Small intestine (tissue), 7 donors: ENCODE data around the gene CLCNKA. TPM values are rescaled to one million over a fixed set of nuclear protein-coding genes. Genes with fewer than 3 reads are reported as not detected.
"Not testable (repeated sequence)": the region's sequence is repeated elsewhere in the genome, so short reads cannot be mapped to it uniquely, and the experiment has no call there.

ENCODE experiments used
- DNase-seq, 2 donors: peaks; one replicate each; pipeline versions ENCODE4 v3.0.0 to v3.0.0-alpha.2; 2013
- FAIRE-seq: peaks from 2 replicates; lab custom pipeline; 2012; peaks lifted over from hg19 to GRCh38; lab: Jason Lieb, UNC
- H3K27ac ChIP-seq, 3 donors: one replicate each; pipeline ENCODE4 v1.5.1; 2013; ENCODE audit warnings: low read length in 2 of 3, mild to moderate bottlenecking in 2 of 3, control low read depth in 1 of 3, inconsistent platforms in 1 of 3, low read depth in 1 of 3, moderate library complexity in 1 of 3
- H3K27me3 ChIP-seq, 3 donors: one replicate each; pipeline ENCODE4 v1.6.1; 2013; ENCODE audit warnings: low read length in 3 of 3, inconsistent platforms in 1 of 3; ENCODE audit not compliant: control insufficient read depth in 3 of 3, insufficient read depth in 3 of 3
- H3K36me3 ChIP-seq, 3 donors: one replicate each; pipeline ENCODE4 v1.6.1; 2013; ENCODE audit warnings: low read length in 3 of 3, inconsistent platforms in 1 of 3, low read depth in 1 of 3, mild to moderate bottlenecking in 1 of 3, moderate library complexity in 1 of 3; ENCODE audit not compliant: control insufficient read depth in 3 of 3, insufficient read depth in 2 of 3
- H3K4me1 ChIP-seq, 3 donors: one replicate each; pipeline ENCODE4 v1.6.1; 2013; ENCODE audit warnings: low read length in 2 of 3, inconsistent platforms in 1 of 3, low read depth in 1 of 3, mild to moderate bottlenecking in 1 of 3, moderate library complexity in 1 of 3; ENCODE audit not compliant: control insufficient read depth in 3 of 3, insufficient read depth in 2 of 3
- H3K4me3 ChIP-seq, 3 donors: one replicate each; pipeline ENCODE4 v1.5.1; 2013; ENCODE audit warnings: low read length in 3 of 3, control low read depth in 1 of 3, inconsistent platforms in 1 of 3, low read depth in 1 of 3, mild to moderate bottlenecking in 1 of 3, moderate library complexity in 1 of 3
- H3K9me3 ChIP-seq, 2 donors: one replicate each; pipeline ENCODE4 v1.6.1; 2013; ENCODE audit warnings: low read depth in 1 of 2, low read length in 1 of 2; ENCODE audit not compliant: control insufficient read depth in 2 of 2, insufficient read depth in 1 of 2
- WGBS, 3 donors: extraction: QIAGEN DNeasy Blood & Tissue Kit; methylation state at CpG; one replicate each; pipeline ENCODE4 v1.1.7; 2013; 5-methylcytosine and 5-hydroxymethylcytosine counted together
- polyA plus RNA-seq, 4 donors: library from polyadenylated mRNA; stranded (reverse) in 3 of 4; unstranded in 1 of 4; fragments of 200-250 nt in 3 of 4; fragments of 120-200 nt in 1 of 4; gene quantifications; one replicate each; pipeline versions ENCODE4 v1.2.1 to v1.2.3, GENCODE V29; 2013
- donor health status: healthy with polysubstance abuse.
- donor health status: control.
- donor health status: control.
- donor health status: Bipolar disorder and iron deficiency.
- donor health status: healthy.

CLCNKA gene
- polyA plus RNA-seq, 4 donors = 0.06 to 0.22 (median 0.21) TPM; not detected in 1

DNA sequence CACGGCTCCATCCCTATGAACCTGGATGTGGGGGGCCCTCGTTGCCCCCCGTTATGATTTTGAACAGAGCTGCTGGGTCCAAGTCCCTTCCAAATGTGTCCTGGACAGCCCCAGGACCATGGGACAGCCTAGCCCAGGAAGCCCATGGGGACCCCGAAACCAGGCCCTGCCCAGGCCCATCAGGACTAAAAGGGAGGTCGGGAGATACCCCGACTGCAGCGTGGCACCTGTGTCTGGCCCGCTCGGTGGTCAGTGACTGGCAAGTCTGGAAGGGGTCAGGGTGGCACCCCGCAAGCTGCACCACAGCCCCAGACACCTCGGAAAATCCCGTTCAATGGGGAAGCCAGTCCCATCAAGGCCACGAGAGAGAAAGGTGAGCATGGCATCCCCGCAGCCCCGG is 28.2 kb upstream of the CLCNKA start:
- FAIRE-seq (no peak), DNase-seq (no peak)
- no peak overlapping the region for H3K4me3 ChIP-seq
- peaks cover 0 to 4% (median 0%) of the 10 kb centered on the region in 3 donors for H3K27me3 ChIP-seq
- 89 to 94% (median 91%) methylated on average over 13 to 15 of the region's 15 CpGs for WGBS, 3 donors
- no peak overlapping the region for H3K27ac ChIP-seq
- no peaks in the 10 kb centered on the region for H3K36me3 ChIP-seq
- no peaks in the 10 kb centered on the region for H3K9me3 ChIP-seq
- H3K4me1 ChIP-seq = no peaks in the 10 kb centered on the region

DNA sequence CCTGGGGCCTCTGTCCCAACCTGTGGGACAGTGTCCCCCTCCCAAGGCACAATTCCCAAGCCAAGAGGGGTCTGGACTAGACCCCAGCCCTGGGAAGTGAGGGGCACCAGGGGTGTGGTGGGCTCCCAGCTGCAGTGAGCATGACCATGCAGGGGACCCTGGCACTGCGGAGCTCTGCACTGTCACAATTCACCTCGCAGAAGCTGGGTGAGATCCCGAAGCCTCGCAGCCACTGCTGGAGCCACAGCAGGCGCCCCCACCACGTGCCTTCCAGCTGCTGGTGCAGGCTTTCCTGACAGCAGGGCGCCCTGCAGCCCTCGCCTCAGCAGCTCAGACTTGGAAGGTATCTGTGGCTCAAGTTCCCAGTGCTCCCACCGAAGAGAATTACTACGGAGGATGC is 27.8 kb upstream of the CLCNKA start:
- 89 to 97% (median 91%) methylated on average over 10 of the region's 10 CpGs for WGBS, 3 donors
- H3K4me3 ChIP-seq = no peak overlapping the region
- H3K9me3 ChIP-seq = no peaks in the 10 kb centered on the region
- H3K27ac ChIP-seq = no peak overlapping the region
- FAIRE-seq = no peak
- H3K36me3 ChIP-seq = no peaks in the 10 kb centered on the region
- DNase-seq = no peak
- H3K4me1 ChIP-seq = no peaks in the 10 kb centered on the region
- H3K27me3 ChIP-seq = peaks cover 0 to 4% (median 0%) of the 10 kb centered on the region in 3 donors

DNA sequence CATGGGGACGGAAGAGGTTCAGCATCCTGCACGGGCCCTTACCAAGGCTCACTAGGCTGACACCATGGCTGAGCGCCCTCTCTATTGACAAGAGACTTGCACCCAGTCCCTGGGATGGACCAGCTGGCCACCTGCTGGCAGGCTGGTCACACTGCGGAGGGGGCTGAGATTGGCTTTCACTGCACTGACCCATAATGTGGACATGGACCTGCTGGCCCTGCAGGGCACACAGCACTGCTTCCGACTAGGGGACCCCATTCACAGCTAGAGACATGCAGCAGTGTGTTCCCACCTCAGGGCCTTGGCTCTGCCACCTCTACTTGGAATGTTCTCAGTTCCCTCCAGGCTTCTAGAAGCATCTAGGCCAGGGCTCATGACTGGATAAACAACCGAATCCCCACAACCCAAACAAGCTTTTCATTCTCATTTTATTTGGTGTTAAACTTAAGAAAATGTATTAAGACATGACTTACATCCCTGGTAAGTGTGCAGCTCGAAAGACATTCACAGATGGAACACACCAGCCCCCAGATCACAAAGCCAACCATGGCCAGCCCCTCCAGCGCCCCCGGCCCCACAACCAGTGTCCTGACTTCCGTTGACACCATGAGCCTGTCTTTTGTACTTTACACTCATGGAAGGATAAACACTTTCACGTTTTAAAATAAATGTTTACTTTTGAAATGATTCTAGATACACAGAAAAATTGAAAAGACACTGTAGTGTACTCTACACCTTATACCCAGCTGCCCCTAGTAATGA is 27.1 kb upstream of the CLCNKA start:
- H3K36me3 ChIP-seq = no peaks in the 10 kb centered on the region
- H3K9me3 ChIP-seq = no peaks in the 10 kb centered on the region
- 64 to 70% (median 66%) methylated on average over 11 of the region's 11 CpGs for WGBS, 3 donors
- no peak for FAIRE-seq
- H3K4me3 ChIP-seq = no peak overlapping the region
- peaks cover 0 to 4% (median 0%) of the 10 kb centered on the region in 3 donors for H3K27me3 ChIP-seq
- DNase-seq = peak; percentile 47 to 60
- H3K4me1 ChIP-seq = no peaks in the 10 kb centered on the region
- H3K27ac ChIP-seq = no peak overlapping the region

DNA sequence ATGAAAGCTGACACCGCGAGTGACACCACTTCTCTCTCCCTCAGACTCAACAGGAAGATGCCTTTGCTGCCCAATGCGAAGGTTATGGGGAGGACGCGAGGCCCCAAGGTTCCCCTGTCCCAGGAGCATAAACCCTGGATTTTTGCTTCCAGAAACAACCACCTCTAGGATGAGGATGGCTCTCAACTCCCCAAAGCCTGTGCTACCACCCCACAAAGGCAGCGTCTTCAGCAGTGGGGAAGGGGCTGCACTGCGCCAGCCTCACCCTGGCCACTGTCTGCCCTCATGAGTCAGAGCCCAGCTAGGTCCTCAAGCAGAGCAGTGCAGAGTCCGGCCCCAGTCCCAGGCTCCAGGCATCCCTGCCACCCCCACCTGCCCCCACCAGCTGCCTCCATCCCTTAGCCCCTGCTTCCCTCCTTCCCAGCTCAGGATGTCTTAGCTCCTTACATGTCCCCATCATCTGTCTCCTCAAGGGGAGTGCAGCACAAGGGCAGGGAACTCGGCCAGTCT is 24.7 kb upstream of the CLCNKA start:
- FAIRE-seq = no peak
- WGBS, 3 donors = 84 to 87% (median 84%) methylated on average over 9 of the region's 9 CpGs

DNA sequence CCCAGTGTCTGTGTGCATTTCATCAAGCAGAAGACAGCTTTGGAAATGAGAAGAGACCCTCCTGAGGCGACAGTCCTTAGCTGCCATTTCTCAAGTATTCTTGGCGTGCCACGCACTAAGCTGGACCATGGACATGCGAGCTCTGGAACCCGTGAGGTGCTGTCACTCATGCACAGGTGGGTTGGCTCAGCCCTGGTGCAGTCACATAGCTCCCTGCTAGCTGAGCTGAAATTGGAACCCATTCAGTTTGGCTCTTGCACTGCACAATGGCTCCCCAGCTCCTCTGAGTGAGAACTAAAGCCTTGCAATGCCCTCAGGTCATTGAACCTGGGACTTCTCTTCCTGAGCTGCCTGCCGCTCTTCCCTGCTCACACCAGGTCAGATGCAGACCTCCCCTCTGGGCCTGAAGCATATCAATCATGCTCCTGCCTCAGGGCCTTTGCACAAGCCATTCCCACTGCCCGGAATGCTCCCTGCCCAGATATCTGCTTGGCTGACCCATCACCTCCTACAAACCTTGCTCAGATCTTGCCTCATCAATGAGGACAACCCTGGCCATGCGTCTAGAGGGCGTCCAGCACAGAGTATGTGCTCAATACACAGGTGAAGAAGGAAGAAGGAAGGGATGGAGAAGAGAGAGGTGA is 24.1 kb upstream of the CLCNKA start:
- Histone ChIP-seq H3K9me3 (no peaks in the 10 kb centered on the region), H3K36me3 (no peaks in the 10 kb centered on the region), H3K4me3 (no peak overlapping the region), H3K27ac (no peak overlapping the region), H3K27me3 (peaks cover 0 to 4% (median 0%) of the 10 kb centered on the region in 3 donors), H3K4me1 (no peaks in the 10 kb centered on the region)
- DNase-seq = no peak
- FAIRE-seq = no peak
- WGBS, 3 donors = 84 to 88% (median 86%) methylated on average over 9 of the region's 9 CpGs

More for the DNA sequence above, 24.7 kb upstream of the CLCNKA start:
- Histone ChIP-seq H3K4me1 (no peaks in the 10 kb centered on the region), H3K36me3 (no peaks in the 10 kb centered on the region), H3K27me3 (peaks cover 0 to 4% (median 0%) of the 10 kb centered on the region in 3 donors), H3K9me3 (no peaks in the 10 kb centered on the region), H3K4me3 (no peak overlapping the region), H3K27ac (no peak overlapping the region)
- DNase-seq = no peak

DNA sequence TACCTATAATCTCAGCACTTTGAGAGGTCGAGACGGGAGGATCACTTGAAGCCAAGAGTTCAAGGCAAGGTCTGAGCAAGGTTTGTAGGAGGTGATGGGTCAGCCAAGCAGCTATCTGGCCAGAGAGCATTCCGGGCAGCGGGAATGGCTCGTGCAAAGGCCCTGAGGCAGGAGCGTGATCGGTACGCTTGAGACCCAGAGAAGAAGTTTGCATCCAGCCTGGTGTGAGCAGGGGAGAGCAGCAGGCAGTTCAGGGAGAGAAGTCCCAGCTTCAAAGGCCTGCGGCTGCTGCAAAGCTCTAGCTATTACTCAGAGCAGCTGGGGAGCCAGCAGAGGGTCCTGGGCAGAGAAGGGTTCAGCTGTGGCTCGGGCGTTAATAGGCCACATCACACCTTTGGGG is 22.9 kb upstream of the CLCNKA start:
- no peaks in the 10 kb centered on the region for H3K36me3 ChIP-seq
- H3K27me3 ChIP-seq = peaks cover 0 to 4% (median 0%) of the 10 kb centered on the region in 3 donors
- no peak overlapping the region for H3K4me3 ChIP-seq
- no peaks in the 10 kb centered on the region for H3K9me3 ChIP-seq
- no peak overlapping the region for H3K27ac ChIP-seq
- no peaks in the 10 kb centered on the region for H3K4me1 ChIP-seq
- DNase-seq = no peak
- FAIRE-seq = no peak
- WGBS, 3 donors = 93 to 98% (median 93%) methylated on average over 11 of the region's 11 CpGs

DNA sequence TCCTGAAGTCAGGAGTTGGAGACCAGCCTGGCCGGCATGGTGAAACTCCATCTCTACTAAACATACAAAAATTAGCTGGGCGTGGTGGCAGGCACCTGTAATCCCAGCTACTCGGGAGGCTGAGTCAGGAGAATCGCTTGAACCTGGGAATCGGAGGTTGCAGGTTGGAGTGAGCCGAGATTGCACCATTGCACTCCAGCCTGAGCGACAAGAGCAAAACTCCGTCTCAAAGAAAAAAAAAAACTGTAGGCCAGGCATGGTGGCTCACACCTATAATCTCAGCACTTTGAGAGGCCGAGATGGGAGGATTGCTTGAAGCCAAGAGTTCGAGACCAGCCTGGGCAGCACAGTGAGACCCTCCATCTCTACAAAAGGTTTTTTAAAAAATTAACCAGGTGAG is 20.6 kb upstream of the CLCNKA start:
- H3K9me3 ChIP-seq, H3K4me3 ChIP-seq, DNase-seq, H3K36me3 ChIP-seq, H3K4me1 ChIP-seq, H3K27ac ChIP-seq, H3K27me3 ChIP-seq, FAIRE-seq: not testable (repeated sequence)
- WGBS, 3 donors = 79 to 88% (median 85%) methylated on average over 10 of the region's 10 CpGs

DNA sequence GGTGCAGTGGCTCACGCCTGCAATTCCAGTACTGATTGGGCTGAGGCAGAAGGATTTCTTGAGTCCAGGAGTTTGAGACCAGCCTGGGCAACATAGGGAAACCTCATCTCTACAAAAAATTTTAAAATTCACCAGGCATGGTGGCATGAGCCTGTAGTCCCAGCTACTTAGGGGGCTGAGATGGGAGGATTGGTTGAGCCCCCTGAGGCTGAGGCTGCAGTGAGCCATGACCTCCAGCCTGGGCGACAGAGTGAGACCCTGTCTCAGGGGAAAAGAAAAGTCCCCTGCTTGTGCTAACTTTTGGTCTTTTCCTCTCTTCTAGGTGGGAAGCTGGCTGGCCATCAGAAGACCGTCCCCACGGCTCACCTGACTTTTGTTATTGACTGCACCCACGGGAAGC is 16.2 kb upstream of the CLCNKA start:
- Histone ChIP-seq H3K27ac (no peak overlapping the region), H3K4me3 (no peak overlapping the region), H3K4me1 (no peaks in the 10 kb centered on the region), H3K36me3 (no peaks in the 10 kb centered on the region), H3K27me3 (no peaks in the 10 kb centered on the region), H3K9me3 (no peaks in the 10 kb centered on the region)
- DNase-seq = no peak
- 77 to 81% (median 79%) methylated on average over 5 of the region's 5 CpGs for WGBS, 3 donors
- FAIRE-seq = no peak
